Neural crest cell (in vitro differentiated cells): ENCODE measurements around the gene OXCT2. TPM values are rescaled to one million over a fixed set of nuclear protein-coding genes. Genes with fewer than 3 reads are reported as not detected.
A peak's percentile ranks its signal among the peaks of the same experiment; 100 is the strongest.
"Not testable (repeated sequence)": the region's sequence is repeated elsewhere in the genome, so short reads cannot be mapped to it uniquely, and the experiment has no call there.

ENCODE experiments used
- DNase-seq: peaks from one replicate; pipeline ENCODE4 v3.0.0; 2021; ENCODE audit warnings: low read depth, mixed read lengths, low spot score
- H3K27ac Mint-ChIP-seq: one replicate; pipeline ENCODE4 v1.8.0; 2021; ENCODE audit warnings: mild to moderate bottlenecking, mixed read lengths; ENCODE audit not compliant: unreplicated experiment
- H3K27me3 Mint-ChIP-seq: 2 replicates; pipeline ENCODE4 v1.8.0; 2021; ENCODE audit warnings: low read depth, mild to moderate bottlenecking, mixed read lengths
- H3K36me3 Mint-ChIP-seq: 2 replicates; pipeline ENCODE4 v1.8.0; 2021; ENCODE audit warnings: low read depth, mild to moderate bottlenecking, mixed read lengths
- H3K4me1 Mint-ChIP-seq: 2 replicates; pipeline ENCODE4 v1.8.0; 2021; ENCODE audit warnings: mixed read lengths
- H3K4me3 Mint-ChIP-seq: one replicate; pipeline ENCODE4 v1.8.0; 2021; ENCODE audit warnings: mild to moderate bottlenecking, mixed read lengths
- H3K9me3 Mint-ChIP-seq: 2 replicates; pipeline ENCODE4 v1.8.0; 2021; ENCODE audit warnings: mixed read lengths
- CTCF ChIP-seq: fragments of 200-600 bp; sonication (generic); conservative IDR thresholded peaks from 2 replicates; pipeline ENCODE4 v1.5.0; 2021; ENCODE audit warnings: antibody characterized with exemption, mild to moderate bottlenecking
- total RNA-seq: library from RNA; stranded (reverse); gene quantifications from 2 replicates; pipeline ENCODE4 v1.2.1, GENCODE V29; 2021

The OXCT2 gene
- total RNA-seq, 1 donor from 2014 or later = 0.77 TPM

GRCh38 chr1:39808784-39809517, 37.8 kb upstream of the OXCT2 start:
- DNase-seq = no peak
- peaks cover 4% of the 10 kb centered on the region for H3K36me3 Mint-ChIP-seq
- no peak overlapping the region for H3K27ac Mint-ChIP-seq
- no peak overlapping the region for H3K4me3 Mint-ChIP-seq
- TF ChIP-seq CTCF = no peak
- H3K27me3 Mint-ChIP-seq = no peaks in the 10 kb centered on the region
- no peaks in the 10 kb centered on the region for H3K4me1 Mint-ChIP-seq
- H3K9me3 Mint-ChIP-seq = peaks cover 7% of the 10 kb centered on the region

GRCh38 chr1:39805385-39805784, 34.2 kb upstream of the OXCT2 start:
- no peak for DNase-seq

DNA sequence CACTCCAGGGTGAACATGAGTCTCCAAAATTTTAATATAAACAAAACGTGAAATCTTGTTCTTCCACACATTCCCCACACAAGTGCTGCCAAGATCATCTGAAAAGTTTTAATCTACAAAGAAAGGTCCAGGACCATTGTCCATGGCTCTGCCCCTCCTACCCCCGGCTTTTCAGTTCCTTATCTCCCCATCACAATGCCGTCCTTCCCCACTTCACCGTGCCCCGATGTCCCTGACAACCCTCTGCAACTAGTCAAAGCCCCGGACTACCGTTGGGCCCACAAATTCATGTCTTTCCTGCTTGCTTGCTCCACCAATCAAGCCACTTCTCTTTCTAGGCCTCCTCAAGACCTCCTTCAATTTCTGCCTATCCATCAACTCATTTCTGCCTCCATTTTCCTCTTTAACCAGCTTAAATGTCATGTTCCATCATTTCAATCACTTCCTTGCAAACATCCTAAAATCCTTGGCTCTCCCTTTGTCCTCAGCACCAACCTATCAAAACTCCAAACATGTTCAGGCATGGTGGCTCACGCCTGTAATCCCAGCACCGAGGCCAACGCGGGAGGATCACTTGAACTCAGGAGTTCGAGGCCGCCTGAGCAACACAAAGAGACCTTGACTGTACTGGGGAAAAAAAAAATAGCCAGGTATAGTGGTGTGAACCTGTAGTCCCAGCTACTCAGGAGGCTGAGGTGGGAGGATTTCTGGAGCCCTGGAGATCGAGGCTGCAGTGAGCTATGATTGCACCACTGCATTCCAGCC, 31.5 kb upstream of the OXCT2 start:
- Mint-ChIP-seq H3K9me3 (peaks cover 7% of the 10 kb centered on the region), H3K4me3 (no peak overlapping the region), H3K36me3 (peaks cover 4% of the 10 kb centered on the region), H3K27me3 (no peaks in the 10 kb centered on the region), H3K27ac (no peak overlapping the region), H3K4me1 (peaks cover 6% of the 10 kb centered on the region)
- no peak for DNase-seq
- TF ChIP-seq CTCF = no peak

More at GRCh38 chr1:39805385-39805784, 34.2 kb upstream of the OXCT2 start:
- Mint-ChIP-seq H3K4me3 (no peak overlapping the region), H3K36me3 (peaks cover 4% of the 10 kb centered on the region), H3K27me3 (no peaks in the 10 kb centered on the region), H3K4me1 (peaks cover 6% of the 10 kb centered on the region), H3K9me3 (peaks cover 7% of the 10 kb centered on the region), H3K27ac (no peak overlapping the region)
- no peak for TF ChIP-seq CTCF

DNA sequence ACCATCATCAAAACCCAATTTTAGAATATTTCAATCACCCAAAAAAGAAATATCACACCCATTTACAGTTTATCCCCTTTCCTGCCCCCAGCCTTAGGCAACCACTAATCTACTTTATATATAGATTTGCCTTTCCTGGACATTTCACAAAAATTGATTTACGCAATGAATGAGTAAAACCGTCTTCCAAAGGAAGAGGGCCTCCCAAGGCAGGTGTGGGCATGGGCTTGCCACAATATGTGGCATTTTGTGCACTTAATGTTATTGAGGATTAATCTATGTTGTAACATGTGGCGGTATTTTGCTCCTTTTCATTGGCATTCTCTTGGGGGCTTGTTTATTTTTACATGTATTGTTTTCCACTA, 29.3 kb upstream of the OXCT2 start:
- DNase-seq = no peak
- Mint-ChIP-seq H3K4me1 (peaks cover 6% of the 10 kb centered on the region), H3K4me3 (no peak overlapping the region), H3K36me3 (peaks cover 4% of the 10 kb centered on the region), H3K27ac (no peak overlapping the region), H3K27me3 (no peaks in the 10 kb centered on the region), H3K9me3 (peaks cover 5% of the 10 kb centered on the region)
- no peak for TF ChIP-seq CTCF

DNA sequence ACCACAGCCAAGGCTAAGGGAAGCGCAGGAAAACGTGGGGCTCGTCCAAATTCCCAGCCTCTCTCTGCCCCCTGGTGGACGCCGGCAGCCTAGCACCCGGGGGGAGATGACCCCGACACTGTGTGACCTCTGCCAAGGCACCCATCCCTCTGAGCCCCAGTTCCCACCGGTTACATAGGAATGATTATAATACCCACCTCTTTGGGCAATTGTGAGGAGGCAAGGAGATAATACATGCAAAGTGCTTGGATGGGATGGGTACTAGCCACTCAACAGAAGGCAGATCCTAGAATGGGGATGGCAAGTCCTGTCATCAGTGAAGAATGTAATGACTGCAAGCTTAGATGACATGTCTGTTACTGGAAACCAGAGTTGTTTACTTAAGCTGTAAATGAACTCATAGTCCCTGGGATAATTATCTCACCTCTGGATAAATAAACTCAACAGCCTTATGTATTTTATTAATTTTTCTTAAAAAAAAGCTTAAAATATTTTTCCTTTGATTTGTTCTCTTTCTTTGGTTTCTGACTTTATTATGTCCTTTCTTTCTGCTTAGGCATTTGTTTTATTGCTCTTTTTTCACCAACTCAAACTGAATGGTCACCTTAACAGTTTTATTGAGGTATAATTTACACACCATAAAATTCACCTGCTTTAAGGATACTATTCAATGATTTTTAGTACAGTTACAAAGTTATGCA, 28.8 kb upstream of the OXCT2 start:
- no peak overlapping the region for H3K4me3 Mint-ChIP-seq
- peak; percentile 81 for DNase-seq
- TF ChIP-seq CTCF = peak; percentile 78

DNA sequence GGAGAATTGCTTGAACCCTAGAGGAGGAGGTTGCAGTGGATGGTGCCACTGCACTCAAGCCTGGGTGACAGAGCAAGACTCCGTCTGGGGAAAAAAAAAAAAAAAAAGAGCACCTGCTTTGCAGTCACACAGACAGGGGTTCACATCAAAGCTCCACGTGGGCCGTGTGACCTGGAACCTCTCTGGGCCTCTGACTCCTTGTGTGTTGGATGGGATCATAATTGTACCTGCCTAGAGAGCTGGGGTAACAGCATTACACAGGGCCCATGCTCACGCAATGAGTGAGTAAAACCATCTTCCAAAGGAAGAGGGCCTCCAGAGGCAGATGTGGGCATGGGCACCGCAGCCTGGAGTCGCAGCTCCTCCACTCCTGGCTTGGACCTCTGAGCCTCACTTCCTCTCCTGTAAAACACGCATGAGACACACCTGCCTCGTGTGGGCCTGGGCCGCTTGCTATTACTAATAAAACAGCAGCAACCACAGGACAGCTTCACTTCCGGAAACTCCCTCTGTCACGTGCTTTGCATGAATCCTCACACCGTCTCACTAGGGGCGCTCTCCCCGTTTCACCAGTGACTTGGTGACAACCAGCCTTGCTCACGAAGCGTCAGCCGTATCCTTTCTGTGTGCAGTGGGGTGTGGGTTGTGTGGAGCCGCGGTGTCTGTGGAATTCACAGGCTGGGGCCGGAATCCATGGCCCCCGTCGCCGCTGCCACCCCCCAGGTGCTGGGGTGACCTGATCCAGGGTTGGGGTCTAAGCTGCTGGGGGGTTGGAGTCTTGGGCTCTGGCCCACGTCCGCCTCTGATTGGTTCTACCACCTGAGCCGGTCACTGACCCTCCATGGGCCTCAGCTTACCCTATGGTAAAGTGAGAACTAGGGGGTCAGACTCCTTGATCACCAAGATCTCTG, 28.0 kb upstream of the OXCT2 start:
- not testable (repeated sequence) for H3K27me3 Mint-ChIP-seq, H3K4me3 Mint-ChIP-seq, H3K4me1 Mint-ChIP-seq, H3K9me3 Mint-ChIP-seq, H3K36me3 Mint-ChIP-seq, DNase-seq, H3K27ac Mint-ChIP-seq

More for the DNA sequence above, 28.8 kb upstream of the OXCT2 start:
- Mint-ChIP-seq H3K36me3 (peaks cover 2% of the 10 kb centered on the region), H3K27ac (no peak overlapping the region), H3K9me3 (peaks cover 2% of the 10 kb centered on the region), H3K4me1 (peaks cover 6% of the 10 kb centered on the region), H3K27me3 (no peaks in the 10 kb centered on the region)
